B cell (primary cell): ENCODE data around the gene NOP16. TPM values are rescaled to one million over a fixed set of nuclear protein-coding genes. Genes with fewer than 3 reads are reported as not detected.

Experiments
- ATAC-seq: fragments of 200-7000 bp; cut with Tn5 transposase; one replicate; pipeline ENCODE4 v1.10.0; 2021; ENCODE audit warnings: low read depth, mild to moderate bottlenecking, moderate number of reproducible peaks, moderate library complexity
- CTCF ChIA-PET: fragments of 350-600 bp; sonication (Branson Sonifier 250); formaldehyde crosslinking; loops from one replicate; lab custom pipeline; 2021; ENCODE audit warnings: antibody characterized with exemption, inconsistent platforms; lab: Charles Lee
- POLR2A ChIA-PET: fragments of 350-600 bp; sonication (Branson Sonifier 250); formaldehyde crosslinking; loops from one replicate; lab custom pipeline; 2021; ENCODE audit warnings: antibody characterized with exemption; lab: Charles Lee
- DNase-seq: peaks from one replicate; pipeline ENCODE4 v3.0.0; 2013
- H2AFZ ChIP-seq: 2 replicates; pipeline ENCODE4 v1.6.1; 2012; ENCODE audit warnings: mild to moderate bottlenecking, low read depth, low read length; ENCODE audit not compliant: insufficient read depth, poor library complexity, severe bottlenecking
- H3K27ac ChIP-seq, 2 donors: 1 replicate in 1 of 2; 2 replicates in 1 of 2; pipeline ENCODE4 v1.5.1; 2012 to 2013; ENCODE audit warnings: low read length in 2 of 2, mild to moderate bottlenecking in 2 of 2, moderate library complexity in 1 of 2
- H3K27me3 ChIP-seq, 4 experiments: fragments of 200-600 bp in 1 of 4; sonication (generic) in 1 of 4; replicated peaks in 1 of 4; 1 replicate in 2 of 4; 2 replicates in 2 of 4; pipeline versions ENCODE4 v1.6.1 to v1.7.0; 2013 to 2016; ENCODE audit warnings: low read length in 3 of 4, mild to moderate bottlenecking in 2 of 4, mixed read lengths in 1 of 4, moderate library complexity in 1 of 4; ENCODE audit not compliant: insufficient read depth in 4 of 4, control insufficient read depth in 3 of 4; ENCODE audit errors: control extremely low read depth in 1 of 4
- H3K36me3 ChIP-seq, 2 experiments: replicated peaks in 1 of 2; 1 replicate in 1 of 2; 2 replicates in 1 of 2; pipeline versions ENCODE4 v1.6.1 to v1.7.1; 2013; ENCODE audit warnings: low read length in 1 of 2; ENCODE audit not compliant: insufficient read depth in 2 of 2, control insufficient read depth in 1 of 2; ENCODE audit errors: control extremely low read depth in 1 of 2, extremely low read depth in 1 of 2
- H3K4me1 ChIP-seq, 2 donors: fragments of 200-600 bp in 1 of 2; sonication (generic) in 1 of 2; 1 replicate in 1 of 2; 2 replicates in 1 of 2; pipeline versions ENCODE4 v1.5.1 to v1.6.1; 2013 to 2017; ENCODE audit warnings: low read length in 2 of 2; ENCODE audit not compliant: control insufficient read depth in 2 of 2, insufficient read depth in 2 of 2
- H3K4me2 ChIP-seq: replicated peaks from 2 replicates; pipeline ENCODE3; 2012; ENCODE audit warnings: mild to moderate bottlenecking, low read depth, low read length; ENCODE audit not compliant: poor library complexity, severe bottlenecking
- H3K4me3 ChIP-seq, 5 experiments: fragments of 200-600 bp in 1 of 5; sonication (generic) in 1 of 5; 1 replicate in 3 of 5; 2 replicates in 2 of 5; pipeline versions ENCODE4 v1.5.1 to v1.7.0; 2011 to 2016; ENCODE audit warnings: low read length in 4 of 5, mild to moderate bottlenecking in 4 of 5, low read depth in 2 of 5, control low read depth in 1 of 5, moderate library complexity in 1 of 5; ENCODE audit not compliant: insufficient read depth in 1 of 5; ENCODE audit errors: control extremely low read depth in 1 of 5, extremely low read depth in 1 of 5
- H3K79me2 ChIP-seq: fragments of 200-600 bp; sonication (generic); one replicate; pipeline ENCODE4 v1.6.0; 2016; ENCODE audit warnings: low read length; ENCODE audit not compliant: control insufficient read depth, insufficient read depth
- H3K9ac ChIP-seq: fragments of 200-600 bp; sonication (generic); 2 replicates; pipeline ENCODE4 v1.6.1; 2017; ENCODE audit warnings: mild to moderate bottlenecking, low read length, moderate library complexity
- H3K9me3 ChIP-seq, 3 donors: one replicate each; pipeline versions ENCODE4 v1.6.1 to v1.7.1; 2013; ENCODE audit warnings: low read length in 2 of 3; ENCODE audit not compliant: control insufficient read depth in 2 of 3, insufficient read depth in 1 of 3; ENCODE audit errors: control extremely low read depth in 1 of 3
- H4K20me1 ChIP-seq: 2 replicates; pipeline ENCODE4 v1.6.0; 2012; ENCODE audit warnings: mild to moderate bottlenecking, low read length; ENCODE audit not compliant: insufficient read depth, control insufficient read depth, poor library complexity, severe bottlenecking
- H3K27ac Mint-ChIP-seq: one replicate; pipeline ENCODE4 v1.8.0; 2021; ENCODE audit warnings: mixed read lengths
- H3K27me3 Mint-ChIP-seq: one replicate; pipeline ENCODE4 v1.8.0; 2021; ENCODE audit warnings: mixed read lengths
- H3K4me1 Mint-ChIP-seq: one replicate; pipeline ENCODE4 v1.8.0; 2021; ENCODE audit warnings: mixed read lengths
- H3K4me3 Mint-ChIP-seq: one replicate; pipeline ENCODE4 v1.8.0; 2021; ENCODE audit warnings: mixed read lengths
- H3K9me3 Mint-ChIP-seq: one replicate; pipeline ENCODE4 v1.8.0; 2022; ENCODE audit warnings: mixed read lengths; ENCODE audit not compliant: insufficient read depth
- EZH2 ChIP-seq: IDR thresholded peaks from 2 replicates; pipeline ENCODE4 v1.6.1; 2012; ENCODE audit warnings: borderline replicate concordance, low read depth, mild to moderate bottlenecking, moderate library complexity, low read length; ENCODE audit not compliant: insufficient read depth, poor library complexity, severe bottlenecking
- WGBS: methylation state at CpG from one replicate; pipeline ENCODE4 v1.1.5; 2013; ENCODE audit warnings: missing lambda C conversion rate; ENCODE audit not compliant: insufficient coverage; 5-methylcytosine and 5-hydroxymethylcytosine counted together
- intact Hi-C: fragments of 100-400 bp; cut with micrococcal nuclease; formaldehyde crosslinking; loops from one replicate; pipeline ENCODE4 v1.10.0; 2022
- polyA plus RNA-seq: library from polyadenylated mRNA; depleted of rRNA; stranded (reverse); fragments of >200 nt; gene quantifications from 2 replicates; pipeline ENCODE4 v1.2.3, GENCODE V29; 2012
- total RNA-seq, 2 donors: library from RNA; stranded (reverse); fragments of 120-200 nt in 1 of 2; gene quantifications; 1 replicate in 1 of 2; 2 replicates in 1 of 2; pipeline versions ENCODE4 v1.2.3 to v1.2.4, GENCODE V29; 2013 to 2022
- TF ChIP-seq, protein P1 (sequence below): fragments of 200-600 bp; IDR thresholded peaks from one replicate; pipeline ENCODE4 v1.8.0; 2022; ENCODE audit warnings: antibody characterized with exemption, mild to moderate bottlenecking

NOP16 gene
- total and polyA plus RNA-seq, 2 donors (not counting 1 experiment from before 2014, with no cell fraction given): 25.0 to 27.8 TPM

DNA sequence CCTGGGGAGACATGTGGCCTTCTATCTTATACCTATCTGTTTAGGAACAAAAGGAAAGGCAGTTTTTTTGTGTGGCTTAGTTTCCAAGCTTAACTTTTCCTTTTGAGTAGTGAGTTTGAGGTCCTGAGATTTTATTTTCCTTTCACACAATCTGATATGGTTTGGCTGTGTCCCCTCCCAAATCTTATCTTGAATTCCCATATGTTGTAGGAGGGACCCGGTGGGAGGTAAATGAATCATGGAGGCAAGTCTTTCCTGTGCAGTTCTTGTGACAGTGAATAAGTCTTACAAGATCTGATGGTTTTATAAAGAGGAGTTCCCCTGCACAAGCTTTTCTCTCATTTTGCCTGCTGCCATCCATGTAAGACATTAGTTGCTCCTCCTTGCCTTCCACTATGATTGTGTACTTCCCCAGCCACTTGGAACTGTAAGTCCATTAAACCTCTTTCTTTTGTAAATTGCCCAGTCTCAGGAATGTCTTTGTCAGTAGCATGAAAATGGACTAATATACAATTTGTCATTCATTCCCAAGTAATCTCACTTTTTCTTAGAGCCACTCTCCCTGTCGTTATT lies 32.7 kb upstream of the NOP16 start:
- peaks cover 0 to 3% (median 0%) of the 10 kb centered on the region in 3 donors for H3K9me3 ChIP-seq
- no peak overlapping the region for H3K4me3 ChIP-seq
- H3K27ac ChIP-seq: no peak overlapping the region
- H3K36me3 ChIP-seq: no peaks in the 10 kb centered on the region
- DNase-seq: no peak
- no peaks in the 10 kb centered on the region for H3K27me3 ChIP-seq
- no peak overlapping the region for H3K9ac ChIP-seq
- no peak for TF ChIP-seq EZH2
- TF ChIP-seq, protein P1, sequence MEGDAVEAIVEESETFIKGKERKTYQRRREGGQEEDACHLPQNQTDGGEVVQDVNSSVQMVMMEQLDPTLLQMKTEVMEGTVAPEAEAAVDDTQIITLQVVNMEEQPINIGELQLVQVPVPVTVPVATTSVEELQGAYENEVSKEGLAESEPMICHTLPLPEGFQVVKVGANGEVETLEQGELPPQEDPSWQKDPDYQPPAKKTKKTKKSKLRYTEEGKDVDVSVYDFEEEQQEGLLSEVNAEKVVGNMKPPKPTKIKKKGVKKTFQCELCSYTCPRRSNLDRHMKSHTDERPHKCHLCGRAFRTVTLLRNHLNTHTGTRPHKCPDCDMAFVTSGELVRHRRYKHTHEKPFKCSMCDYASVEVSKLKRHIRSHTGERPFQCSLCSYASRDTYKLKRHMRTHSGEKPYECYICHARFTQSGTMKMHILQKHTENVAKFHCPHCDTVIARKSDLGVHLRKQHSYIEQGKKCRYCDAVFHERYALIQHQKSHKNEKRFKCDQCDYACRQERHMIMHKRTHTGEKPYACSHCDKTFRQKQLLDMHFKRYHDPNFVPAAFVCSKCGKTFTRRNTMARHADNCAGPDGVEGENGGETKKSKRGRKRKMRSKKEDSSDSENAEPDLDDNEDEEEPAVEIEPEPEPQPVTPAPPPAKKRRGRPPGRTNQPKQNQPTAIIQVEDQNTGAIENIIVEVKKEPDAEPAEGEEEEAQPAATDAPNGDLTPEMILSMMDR: no peak
- Mint-ChIP-seq H3K4me3 (no peak overlapping the region), H3K27ac (no peak overlapping the region), H3K4me1 (peaks cover 8% of the 10 kb centered on the region), H3K27me3 (peaks cover 15% of the 10 kb centered on the region), H3K9me3 (no peaks in the 10 kb centered on the region)
- intact Hi-C loops: no loop called here
- POLR2A ChIA-PET: interaction anchor here (0.7 kb wide), 1 partner anchor 35 kb away, joined by 6 read pairs; no protein-coding TSS in a partner anchor
- no CpG with 5 or more reads among the region's 2 CpGs for WGBS
- peaks cover 7 to 8% of the 10 kb centered on the region in 2 donors for H3K4me1 ChIP-seq
- ATAC-seq: no peak
- CTCF ChIA-PET: no interaction called here
- no peak overlapping the region for H3K4me2 ChIP-seq
- H4K20me1 ChIP-seq: no peaks in the 10 kb centered on the region
- H3K79me2 ChIP-seq: peaks cover 18% of the 10 kb centered on the region
- no peak overlapping the region for H2AFZ ChIP-seq

DNA sequence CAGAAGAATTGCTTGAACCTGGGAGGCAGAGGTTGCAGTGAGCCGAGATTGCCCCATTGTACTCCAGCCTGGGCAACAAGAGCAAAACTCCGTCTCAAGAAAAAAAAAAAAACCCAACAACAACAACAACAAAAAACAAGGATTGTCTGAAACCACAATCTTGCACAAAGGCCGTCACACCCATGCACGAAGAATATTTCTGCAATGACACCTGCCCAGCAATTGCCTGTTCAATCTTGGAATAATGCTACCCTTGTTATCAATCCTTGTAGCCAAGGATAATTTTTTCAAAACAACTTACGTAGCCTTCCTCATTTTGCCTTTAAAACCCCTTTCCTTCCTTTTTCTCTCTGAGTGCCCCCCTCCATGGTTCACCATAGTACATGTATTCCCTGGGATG lies 31.7 kb upstream of the NOP16 start:
- Histone ChIP-seq H2AFZ (no peak overlapping the region), H3K4me3 (no peak overlapping the region), H3K9me3 (no peaks in the 10 kb centered on the region), H3K36me3 (no peaks in the 10 kb centered on the region), H3K9ac (no peak overlapping the region), H3K4me1 (peaks cover 14 to 17% of the 10 kb centered on the region in 2 donors), H3K27ac (no peak overlapping the region), H4K20me1 (no peaks in the 10 kb centered on the region), H3K4me2 (no peak overlapping the region), H3K27me3 (no peaks in the 10 kb centered on the region), H3K79me2 (peaks cover 24% of the 10 kb centered on the region)
- H3K27me3 Mint-ChIP-seq: peaks cover 15% of the 10 kb centered on the region
- ChIA-PET POLR2A (interaction anchor here (0.5 kb wide), 1 partner anchor 117 kb away, joined by 3 read pairs; the partner anchor contains the start of gene RNF44), CTCF (no interaction called here)
- H3K9me3 Mint-ChIP-seq: no peaks in the 10 kb centered on the region
- H3K4me1 Mint-ChIP-seq: peaks cover 14% of the 10 kb centered on the region
- no peak overlapping the region for H3K27ac Mint-ChIP-seq
- TF ChIP-seq, protein P1: no peak
- no peak for TF ChIP-seq EZH2
- intact Hi-C loops: no loop called here
- ATAC-seq: no peak
- H3K4me3 Mint-ChIP-seq: no peak overlapping the region
- DNase-seq: no peak
- WGBS: 92% methylated on average over 3 of the region's 5 CpGs
